ENCODE results near the gene L1TD1.

- TF ChIP-seq, protein P1, sequence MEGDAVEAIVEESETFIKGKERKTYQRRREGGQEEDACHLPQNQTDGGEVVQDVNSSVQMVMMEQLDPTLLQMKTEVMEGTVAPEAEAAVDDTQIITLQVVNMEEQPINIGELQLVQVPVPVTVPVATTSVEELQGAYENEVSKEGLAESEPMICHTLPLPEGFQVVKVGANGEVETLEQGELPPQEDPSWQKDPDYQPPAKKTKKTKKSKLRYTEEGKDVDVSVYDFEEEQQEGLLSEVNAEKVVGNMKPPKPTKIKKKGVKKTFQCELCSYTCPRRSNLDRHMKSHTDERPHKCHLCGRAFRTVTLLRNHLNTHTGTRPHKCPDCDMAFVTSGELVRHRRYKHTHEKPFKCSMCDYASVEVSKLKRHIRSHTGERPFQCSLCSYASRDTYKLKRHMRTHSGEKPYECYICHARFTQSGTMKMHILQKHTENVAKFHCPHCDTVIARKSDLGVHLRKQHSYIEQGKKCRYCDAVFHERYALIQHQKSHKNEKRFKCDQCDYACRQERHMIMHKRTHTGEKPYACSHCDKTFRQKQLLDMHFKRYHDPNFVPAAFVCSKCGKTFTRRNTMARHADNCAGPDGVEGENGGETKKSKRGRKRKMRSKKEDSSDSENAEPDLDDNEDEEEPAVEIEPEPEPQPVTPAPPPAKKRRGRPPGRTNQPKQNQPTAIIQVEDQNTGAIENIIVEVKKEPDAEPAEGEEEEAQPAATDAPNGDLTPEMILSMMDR (conservative IDR thresholded peaks at IDR 0.05; ENCODE audit: low read depth in 2 of 2): no peak
- no peak for TF ChIP-seq POLR2AphosphoS5 (IDR thresholded peaks at IDR 0.05; ENCODE audit: low read depth)
- no peak for TF ChIP-seq EZH2 (IDR thresholded peaks at IDR 0.05; ENCODE audit: low read depth, unreplicated experiment)
- TF ChIP-seq EZH2phosphoT487 (IDR thresholded peaks at IDR 0.05; ENCODE audit: unreplicated experiment): no peak
- TF ChIP-seq, protein P2, sequence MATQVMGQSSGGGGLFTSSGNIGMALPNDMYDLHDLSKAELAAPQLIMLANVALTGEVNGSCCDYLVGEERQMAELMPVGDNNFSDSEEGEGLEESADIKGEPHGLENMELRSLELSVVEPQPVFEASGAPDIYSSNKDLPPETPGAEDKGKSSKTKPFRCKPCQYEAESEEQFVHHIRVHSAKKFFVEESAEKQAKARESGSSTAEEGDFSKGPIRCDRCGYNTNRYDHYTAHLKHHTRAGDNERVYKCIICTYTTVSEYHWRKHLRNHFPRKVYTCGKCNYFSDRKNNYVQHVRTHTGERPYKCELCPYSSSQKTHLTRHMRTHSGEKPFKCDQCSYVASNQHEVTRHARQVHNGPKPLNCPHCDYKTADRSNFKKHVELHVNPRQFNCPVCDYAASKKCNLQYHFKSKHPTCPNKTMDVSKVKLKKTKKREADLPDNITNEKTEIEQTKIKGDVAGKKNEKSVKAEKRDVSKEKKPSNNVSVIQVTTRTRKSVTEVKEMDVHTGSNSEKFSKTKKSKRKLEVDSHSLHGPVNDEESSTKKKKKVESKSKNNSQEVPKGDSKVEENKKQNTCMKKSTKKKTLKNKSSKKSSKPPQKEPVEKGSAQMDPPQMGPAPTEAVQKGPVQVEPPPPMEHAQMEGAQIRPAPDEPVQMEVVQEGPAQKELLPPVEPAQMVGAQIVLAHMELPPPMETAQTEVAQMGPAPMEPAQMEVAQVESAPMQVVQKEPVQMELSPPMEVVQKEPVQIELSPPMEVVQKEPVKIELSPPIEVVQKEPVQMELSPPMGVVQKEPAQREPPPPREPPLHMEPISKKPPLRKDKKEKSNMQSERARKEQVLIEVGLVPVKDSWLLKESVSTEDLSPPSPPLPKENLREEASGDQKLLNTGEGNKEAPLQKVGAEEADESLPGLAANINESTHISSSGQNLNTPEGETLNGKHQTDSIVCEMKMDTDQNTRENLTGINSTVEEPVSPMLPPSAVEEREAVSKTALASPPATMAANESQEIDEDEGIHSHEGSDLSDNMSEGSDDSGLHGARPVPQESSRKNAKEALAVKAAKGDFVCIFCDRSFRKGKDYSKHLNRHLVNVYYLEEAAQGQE (IDR thresholded peaks at IDR 0.05; ENCODE audit: unreplicated experiment): no peak
- no peak for TF ChIP-seq ETS1 (IDR thresholded peaks at IDR 0.05)
- TF ChIP-seq CREB1 (CRISPR knock-in tag; IDR thresholded peaks at IDR 0.05; ENCODE audit: low read depth): no peak
- no peak for TF ChIP-seq JUNB (IDR thresholded peaks at IDR 0.05; ENCODE audit: unreplicated experiment)
Measured at GRCh38 chr1:62259551-62259950, 64.9 kb downstream of the L1TD1 start.

Measured in GM23338 (cell line).